WTC11 (cell line): Measurements from ENCODE around the gene KCNN4. TPM values are rescaled to one million over a fixed set of nuclear protein-coding genes. Genes with fewer than 3 reads are reported as not detected.

Experiments
- ATAC-seq: fragments of 200-7000 bp; cut with Tn5 transposase; 2 replicates; pipeline ENCODE4 v1.10.0; 2021; ENCODE audit warnings: mild to moderate bottlenecking, moderate library complexity
- CTCF ChIA-PET: fragments of 300-600 bp; sonication (Branson Sonifier 250); formaldehyde crosslinking; loops from one replicate; lab custom pipeline; 2021; ENCODE audit warnings: antibody characterized with exemption; lab: Charles Lee
- POLR2A ChIA-PET: fragments of 350-600 bp; sonication (Branson Sonifier 250); formaldehyde crosslinking; loops from one replicate; lab custom pipeline; 2021; ENCODE audit warnings: antibody characterized with exemption; lab: Charles Lee
- DNase-seq: peaks from one replicate; pipeline ENCODE4 v3.0.0; 2021; ENCODE audit warnings: low spot score
- H3K27ac Mint-ChIP-seq: 2 replicates; pipeline ENCODE4 v1.8.0; 2021; ENCODE audit warnings: mixed read lengths
- H3K27me3 Mint-ChIP-seq: 2 replicates; pipeline ENCODE4 v1.8.0; 2021; ENCODE audit warnings: low read depth, mild to moderate bottlenecking, moderate library complexity, mixed read lengths
- H3K36me3 Mint-ChIP-seq: 2 replicates; pipeline ENCODE4 v1.8.0; 2021; ENCODE audit warnings: mixed read lengths
- H3K4me1 Mint-ChIP-seq: 2 replicates; pipeline ENCODE4 v1.8.0; 2022; ENCODE audit warnings: mixed read lengths
- H3K4me3 Mint-ChIP-seq: 2 replicates; pipeline ENCODE4 v1.8.0; 2021; ENCODE audit warnings: mild to moderate bottlenecking, moderate library complexity, mixed read lengths
- H3K9me3 Mint-ChIP-seq: 2 replicates; pipeline ENCODE4 v1.8.0; 2021; ENCODE audit warnings: mixed read lengths
- CBFB ChIP-seq: sonication (generic); formaldehyde crosslinking; IDR thresholded peaks from 2 replicates; pipeline ENCODE4 v1.8.1; 2022; ENCODE audit warnings: mild to moderate bottlenecking, low read depth, missing genetic modification reagents
- ESRRA ChIP-seq: sonication (generic); formaldehyde crosslinking; IDR thresholded peaks from 2 replicates; pipeline ENCODE4 v1.8.1; 2022; ENCODE audit warnings: mild to moderate bottlenecking, missing genetic modification reagents, borderline replicate concordance
- GTF2I ChIP-seq: fragments of 250-450 bp; sonication (Bioruptor Pico); conservative IDR thresholded peaks from 2 replicates; pipeline ENCODE4 v1.4.0; 2021; ENCODE audit warnings: mild to moderate bottlenecking
- IRF2 ChIP-seq: sonication (generic); formaldehyde crosslinking; IDR thresholded peaks from 2 replicates; pipeline ENCODE4 v1.8.0; 2022; ENCODE audit warnings: low read depth, missing genetic modification reagents, borderline replicate concordance
- JUN ChIP-seq: sonication (generic); formaldehyde crosslinking; IDR thresholded peaks from 2 replicates; pipeline ENCODE4 v1.8.0; 2023; ENCODE audit warnings: mild to moderate bottlenecking, missing genetic modification reagents
- NFATC4 ChIP-seq: fragments of 250-450 bp; sonication (Bioruptor Pico); IDR thresholded peaks from 2 replicates; pipeline ENCODE4 v1.9.0; 2021; ENCODE audit warnings: mild to moderate bottlenecking
- NR1H2 ChIP-seq: sonication (generic); formaldehyde crosslinking; IDR thresholded peaks from 2 replicates; pipeline ENCODE4 v1.9.0; 2021; ENCODE audit warnings: mild to moderate bottlenecking, moderate library complexity, missing genetic modification reagents
- NR2C2 ChIP-seq: sonication (generic); formaldehyde crosslinking; IDR thresholded peaks from 2 replicates; pipeline ENCODE4 v1.8.0; 2022; ENCODE audit warnings: mild to moderate bottlenecking, missing genetic modification reagents
- PRRX2 ChIP-seq: fragments of 250-450 bp; sonication (Bioruptor Pico); IDR thresholded peaks from 2 replicates; pipeline ENCODE4 v1.8.0; 2021; ENCODE audit warnings: mild to moderate bottlenecking
- SMAD4 ChIP-seq: sonication (generic); formaldehyde crosslinking; IDR thresholded peaks from 2 replicates; pipeline ENCODE4 v1.8.0; 2022; ENCODE audit warnings: mild to moderate bottlenecking, missing genetic modification reagents
- SOX15 ChIP-seq: fragments of 250-450 bp; sonication (Bioruptor Pico); IDR thresholded peaks from 2 replicates; pipeline ENCODE4 v1.9.0; 2021; ENCODE audit warnings: mild to moderate bottlenecking
- ZNF121 ChIP-seq: sonication (generic); formaldehyde crosslinking; IDR thresholded peaks from 2 replicates; pipeline ENCODE4 v1.8.0; 2023; ENCODE audit warnings: missing genetic modification reagents
- ZNF138 ChIP-seq: sonication (generic); formaldehyde crosslinking; conservative IDR thresholded peaks from 2 replicates; pipeline ENCODE4 v1.8.1; 2022; ENCODE audit warnings: mild to moderate bottlenecking, moderate library complexity, missing genetic modification reagents
- ZNF219 ChIP-seq: sonication (generic); formaldehyde crosslinking; IDR thresholded peaks from 2 replicates; pipeline ENCODE4 v1.8.0; 2023; ENCODE audit warnings: missing genetic modification reagents, mild to moderate bottlenecking, borderline replicate concordance
- ZNF423 ChIP-seq: fragments of 250-450 bp; sonication (Bioruptor Pico); IDR thresholded peaks from 2 replicates; pipeline ENCODE4 v2.1.2; 2022; ENCODE audit warnings: mild to moderate bottlenecking, moderate library complexity
- total RNA-seq: library from RNA; stranded (reverse); gene quantifications from 3 replicates; pipeline ENCODE4 v1.2.3, GENCODE V29; 2021
- TF ChIP-seq, protein P1 (sequence below): sonication (generic); formaldehyde crosslinking; IDR thresholded peaks from 2 replicates; pipeline ENCODE4 v1.8.1; 2023; ENCODE audit warnings: mild to moderate bottlenecking, missing genetic modification reagents, borderline replicate concordance
- TF ChIP-seq, protein P2 (sequence below): sonication (generic); formaldehyde crosslinking; IDR thresholded peaks from 2 replicates; pipeline ENCODE4 v1.8.0; 2023; ENCODE audit warnings: missing genetic modification reagents
- TF ChIP-seq, protein P3 (sequence below): fragments of 250-450 bp; sonication (Bioruptor Pico); IDR thresholded peaks from 2 replicates; pipeline ENCODE4 v1.9.0; 2021; ENCODE audit warnings: mild to moderate bottlenecking
- TF ChIP-seq, protein P4 (sequence below): sonication (generic); formaldehyde crosslinking; IDR thresholded peaks from 2 replicates; pipeline ENCODE4 v1.8.0; 2022; ENCODE audit warnings: mild to moderate bottlenecking, missing genetic modification reagents
- TF ChIP-seq, protein P5 (sequence below): sonication (generic); formaldehyde crosslinking; IDR thresholded peaks from 2 replicates; pipeline ENCODE4 v1.8.1; 2022; ENCODE audit warnings: mild to moderate bottlenecking, moderate library complexity, missing genetic modification reagents
- TF ChIP-seq, protein P6 (sequence below): sonication (generic); formaldehyde crosslinking; IDR thresholded peaks from 2 replicates; pipeline ENCODE4 v1.8.0; 2022; ENCODE audit warnings: missing genetic modification reagents
- TF ChIP-seq, protein P7 (sequence below): sonication (generic); formaldehyde crosslinking; IDR thresholded peaks from 2 replicates; pipeline ENCODE4 v1.8.1; 2023; ENCODE audit warnings: mild to moderate bottlenecking, missing genetic modification reagents, moderate library complexity
- TF ChIP-seq, protein P8 (sequence below): fragments of 250-450 bp; sonication (Bioruptor Pico); IDR thresholded peaks from 2 replicates; pipeline ENCODE4 v1.9.0; 2021; ENCODE audit warnings: mild to moderate bottlenecking

KCNN4 gene
- total RNA-seq, 1 experiment from 2014 or later, result 0.98 TPM

DNA sequence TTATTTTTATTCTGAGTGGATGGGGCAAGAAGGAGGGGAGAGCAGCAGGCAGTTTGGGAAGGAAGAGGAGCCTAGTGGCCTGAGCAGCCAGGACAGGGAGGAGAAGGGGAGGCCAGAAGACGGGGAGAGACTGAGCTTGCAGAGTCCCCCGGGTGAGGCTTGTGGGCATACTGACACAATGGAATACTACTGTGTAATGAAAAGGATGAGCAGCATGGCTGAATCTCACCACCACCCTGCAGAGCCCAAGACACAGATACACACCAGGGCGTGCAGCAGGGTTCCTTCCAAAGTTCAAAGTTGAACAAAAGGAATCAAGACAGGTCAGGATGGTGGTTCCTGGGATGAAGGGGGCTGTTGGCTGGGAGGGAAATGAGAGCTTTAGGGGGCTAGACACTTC is 18.0 kb downstream of the KCNN4 start:
- H3K4me1 Mint-ChIP-seq, result peaks cover 21% of the 10 kb centered on the region
- H3K27me3 Mint-ChIP-seq, result peaks cover 2% of the 10 kb centered on the region; the same call in 1 of the 2 replicates
- ChIA-PET CTCF (interaction anchor here (0.9 to 3.0 kb wide), 5 partner anchors 11 to 95 kb away, joined by 3 to 11 read pairs (median 4); no protein-coding TSS in a partner anchor), POLR2A (no interaction called here)
- TF ChIP-seq, protein P1, sequence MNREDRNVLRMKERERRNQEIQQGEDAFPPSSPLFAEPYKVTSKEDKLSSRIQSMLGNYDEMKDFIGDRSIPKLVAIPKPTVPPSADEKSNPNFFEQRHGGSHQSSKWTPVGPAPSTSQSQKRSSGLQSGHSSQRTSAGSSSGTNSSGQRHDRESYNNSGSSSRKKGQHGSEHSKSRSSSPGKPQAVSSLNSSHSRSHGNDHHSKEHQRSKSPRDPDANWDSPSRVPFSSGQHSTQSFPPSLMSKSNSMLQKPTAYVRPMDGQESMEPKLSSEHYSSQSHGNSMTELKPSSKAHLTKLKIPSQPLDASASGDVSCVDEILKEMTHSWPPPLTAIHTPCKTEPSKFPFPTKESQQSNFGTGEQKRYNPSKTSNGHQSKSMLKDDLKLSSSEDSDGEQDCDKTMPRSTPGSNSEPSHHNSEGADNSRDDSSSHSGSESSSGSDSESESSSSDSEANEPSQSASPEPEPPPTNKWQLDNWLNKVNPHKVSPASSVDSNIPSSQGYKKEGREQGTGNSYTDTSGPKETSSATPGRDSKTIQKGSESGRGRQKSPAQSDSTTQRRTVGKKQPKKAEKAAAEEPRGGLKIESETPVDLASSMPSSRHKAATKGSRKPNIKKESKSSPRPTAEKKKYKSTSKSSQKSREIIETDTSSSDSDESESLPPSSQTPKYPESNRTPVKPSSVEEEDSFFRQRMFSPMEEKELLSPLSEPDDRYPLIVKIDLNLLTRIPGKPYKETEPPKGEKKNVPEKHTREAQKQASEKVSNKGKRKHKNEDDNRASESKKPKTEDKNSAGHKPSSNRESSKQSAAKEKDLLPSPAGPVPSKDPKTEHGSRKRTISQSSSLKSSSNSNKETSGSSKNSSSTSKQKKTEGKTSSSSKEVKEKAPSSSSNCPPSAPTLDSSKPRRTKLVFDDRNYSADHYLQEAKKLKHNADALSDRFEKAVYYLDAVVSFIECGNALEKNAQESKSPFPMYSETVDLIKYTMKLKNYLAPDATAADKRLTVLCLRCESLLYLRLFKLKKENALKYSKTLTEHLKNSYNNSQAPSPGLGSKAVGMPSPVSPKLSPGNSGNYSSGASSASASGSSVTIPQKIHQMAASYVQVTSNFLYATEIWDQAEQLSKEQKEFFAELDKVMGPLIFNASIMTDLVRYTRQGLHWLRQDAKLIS (CRISPR knock-in tag), result no peak
- TF ChIP-seq, protein P2, sequence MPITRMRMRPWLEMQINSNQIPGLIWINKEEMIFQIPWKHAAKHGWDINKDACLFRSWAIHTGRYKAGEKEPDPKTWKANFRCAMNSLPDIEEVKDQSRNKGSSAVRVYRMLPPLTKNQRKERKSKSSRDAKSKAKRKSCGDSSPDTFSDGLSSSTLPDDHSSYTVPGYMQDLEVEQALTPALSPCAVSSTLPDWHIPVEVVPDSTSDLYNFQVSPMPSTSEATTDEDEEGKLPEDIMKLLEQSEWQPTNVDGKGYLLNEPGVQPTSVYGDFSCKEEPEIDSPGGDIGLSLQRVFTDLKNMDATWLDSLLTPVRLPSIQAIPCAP (CRISPR knock-in tag), result no peak
- TF ChIP-seq NFATC4 (no peak), ZNF138 (CRISPR knock-in tag) (no peak), PRRX2 (CRISPR knock-in tag) (no peak), JUN (CRISPR knock-in tag) (no peak), CBFB (CRISPR knock-in tag) (no peak), ZNF423 (no peak), ZNF121 (CRISPR knock-in tag) (no peak), SOX15 (CRISPR knock-in tag) (no peak), ESRRA (CRISPR knock-in tag) (no peak)
- TF ChIP-seq, protein P3, sequence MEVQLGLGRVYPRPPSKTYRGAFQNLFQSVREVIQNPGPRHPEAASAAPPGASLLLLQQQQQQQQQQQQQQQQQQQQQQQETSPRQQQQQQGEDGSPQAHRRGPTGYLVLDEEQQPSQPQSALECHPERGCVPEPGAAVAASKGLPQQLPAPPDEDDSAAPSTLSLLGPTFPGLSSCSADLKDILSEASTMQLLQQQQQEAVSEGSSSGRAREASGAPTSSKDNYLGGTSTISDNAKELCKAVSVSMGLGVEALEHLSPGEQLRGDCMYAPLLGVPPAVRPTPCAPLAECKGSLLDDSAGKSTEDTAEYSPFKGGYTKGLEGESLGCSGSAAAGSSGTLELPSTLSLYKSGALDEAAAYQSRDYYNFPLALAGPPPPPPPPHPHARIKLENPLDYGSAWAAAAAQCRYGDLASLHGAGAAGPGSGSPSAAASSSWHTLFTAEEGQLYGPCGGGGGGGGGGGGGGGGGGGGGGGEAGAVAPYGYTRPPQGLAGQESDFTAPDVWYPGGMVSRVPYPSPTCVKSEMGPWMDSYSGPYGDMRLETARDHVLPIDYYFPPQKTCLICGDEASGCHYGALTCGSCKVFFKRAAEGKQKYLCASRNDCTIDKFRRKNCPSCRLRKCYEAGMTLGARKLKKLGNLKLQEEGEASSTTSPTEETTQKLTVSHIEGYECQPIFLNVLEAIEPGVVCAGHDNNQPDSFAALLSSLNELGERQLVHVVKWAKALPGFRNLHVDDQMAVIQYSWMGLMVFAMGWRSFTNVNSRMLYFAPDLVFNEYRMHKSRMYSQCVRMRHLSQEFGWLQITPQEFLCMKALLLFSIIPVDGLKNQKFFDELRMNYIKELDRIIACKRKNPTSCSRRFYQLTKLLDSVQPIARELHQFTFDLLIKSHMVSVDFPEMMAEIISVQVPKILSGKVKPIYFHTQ (CRISPR knock-in tag), result no peak
- TF ChIP-seq, protein P4, sequence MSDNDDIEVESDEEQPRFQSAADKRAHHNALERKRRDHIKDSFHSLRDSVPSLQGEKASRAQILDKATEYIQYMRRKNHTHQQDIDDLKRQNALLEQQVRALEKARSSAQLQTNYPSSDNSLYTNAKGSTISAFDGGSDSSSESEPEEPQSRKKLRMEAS (CRISPR knock-in tag), result no peak
- no peaks in the 10 kb centered on the region for H3K36me3 Mint-ChIP-seq
- no peak overlapping the region for H3K4me3 Mint-ChIP-seq
- no peaks in the 10 kb centered on the region for H3K9me3 Mint-ChIP-seq
- ATAC-seq, result no peak
- no peak for DNase-seq
- H3K27ac Mint-ChIP-seq, result no peak overlapping the region

DNA sequence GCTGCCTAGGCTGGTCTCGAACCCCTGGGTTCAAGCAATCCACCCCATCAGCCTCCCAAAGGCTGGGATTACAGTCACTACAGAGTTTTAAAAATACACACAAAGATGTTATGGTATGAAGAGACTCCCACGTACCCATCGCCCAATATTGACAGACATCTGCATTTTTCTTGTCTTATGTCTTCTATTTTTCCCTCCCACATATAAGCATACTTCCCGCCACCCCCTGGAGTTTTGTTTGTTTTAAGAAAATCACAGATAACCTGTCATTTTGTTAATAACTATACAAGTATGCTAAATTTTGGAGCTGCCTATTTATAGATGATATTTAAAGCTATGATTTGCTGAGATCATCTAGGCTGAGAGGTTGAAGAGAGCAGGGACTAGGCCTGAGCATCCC is 19.8 kb downstream of the KCNN4 start:
- DNase-seq (no peak), ATAC-seq (no peak)
- peaks cover 6% of the 10 kb centered on the region; the same call in 1 of the 2 replicates for H3K36me3 Mint-ChIP-seq
- H3K4me3 Mint-ChIP-seq, result no peak overlapping the region
- POLR2A ChIA-PET, result no interaction called here
- H3K27me3 Mint-ChIP-seq, result peaks cover 2% of the 10 kb centered on the region; the same call in 1 of the 2 replicates
- H3K9me3 Mint-ChIP-seq, result no peaks in the 10 kb centered on the region
- no peak overlapping the region for H3K27ac Mint-ChIP-seq
- CTCF ChIA-PET, result interaction anchor here (2.6 to 3.0 kb wide), 2 partner anchors 13 to 16 kb away, joined by 10 to 11 read pairs; no protein-coding TSS in a partner anchor
- H3K4me1 Mint-ChIP-seq, result peaks cover 24% of the 10 kb centered on the region
- TF ChIP-seq JUN (CRISPR knock-in tag) (no peak), NR2C2 (no peak), GTF2I (CRISPR knock-in tag) (no peak), PRRX2 (CRISPR knock-in tag) (no peak), NR1H2 (CRISPR knock-in tag) (no peak), SMAD4 (CRISPR knock-in tag) (no peak), ZNF219 (no peak), IRF2 (no peak)
- TF ChIP-seq, protein P5, sequence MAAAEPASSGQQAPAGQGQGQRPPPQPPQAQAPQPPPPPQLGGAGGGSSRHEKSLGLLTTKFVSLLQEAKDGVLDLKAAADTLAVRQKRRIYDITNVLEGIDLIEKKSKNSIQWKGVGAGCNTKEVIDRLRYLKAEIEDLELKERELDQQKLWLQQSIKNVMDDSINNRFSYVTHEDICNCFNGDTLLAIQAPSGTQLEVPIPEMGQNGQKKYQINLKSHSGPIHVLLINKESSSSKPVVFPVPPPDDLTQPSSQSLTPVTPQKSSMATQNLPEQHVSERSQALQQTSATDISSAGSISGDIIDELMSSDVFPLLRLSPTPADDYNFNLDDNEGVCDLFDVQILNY (CRISPR knock-in tag), result no peak
- TF ChIP-seq, protein P6, sequence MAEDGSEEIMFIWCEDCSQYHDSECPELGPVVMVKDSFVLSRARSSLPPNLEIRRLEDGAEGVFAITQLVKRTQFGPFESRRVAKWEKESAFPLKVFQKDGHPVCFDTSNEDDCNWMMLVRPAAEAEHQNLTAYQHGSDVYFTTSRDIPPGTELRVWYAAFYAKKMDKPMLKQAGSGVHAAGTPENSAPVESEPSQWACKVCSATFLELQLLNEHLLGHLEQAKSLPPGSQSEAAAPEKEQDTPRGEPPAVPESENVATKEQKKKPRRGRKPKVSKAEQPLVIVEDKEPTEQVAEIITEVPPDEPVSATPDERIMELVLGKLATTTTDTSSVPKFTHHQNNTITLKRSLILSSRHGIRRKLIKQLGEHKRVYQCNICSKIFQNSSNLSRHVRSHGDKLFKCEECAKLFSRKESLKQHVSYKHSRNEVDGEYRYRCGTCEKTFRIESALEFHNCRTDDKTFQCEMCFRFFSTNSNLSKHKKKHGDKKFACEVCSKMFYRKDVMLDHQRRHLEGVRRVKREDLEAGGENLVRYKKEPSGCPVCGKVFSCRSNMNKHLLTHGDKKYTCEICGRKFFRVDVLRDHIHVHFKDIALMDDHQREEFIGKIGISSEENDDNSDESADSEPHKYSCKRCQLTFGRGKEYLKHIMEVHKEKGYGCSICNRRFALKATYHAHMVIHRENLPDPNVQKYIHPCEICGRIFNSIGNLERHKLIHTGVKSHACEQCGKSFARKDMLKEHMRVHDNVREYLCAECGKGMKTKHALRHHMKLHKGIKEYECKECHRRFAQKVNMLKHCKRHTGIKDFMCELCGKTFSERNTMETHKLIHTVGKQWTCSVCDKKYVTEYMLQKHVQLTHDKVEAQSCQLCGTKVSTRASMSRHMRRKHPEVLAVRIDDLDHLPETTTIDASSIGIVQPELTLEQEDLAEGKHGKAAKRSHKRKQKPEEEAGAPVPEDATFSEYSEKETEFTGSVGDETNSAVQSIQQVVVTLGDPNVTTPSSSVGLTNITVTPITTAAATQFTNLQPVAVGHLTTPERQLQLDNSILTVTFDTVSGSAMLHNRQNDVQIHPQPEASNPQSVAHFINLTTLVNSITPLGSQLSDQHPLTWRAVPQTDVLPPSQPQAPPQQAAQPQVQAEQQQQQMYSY (CRISPR knock-in tag), result no peak
- TF ChIP-seq, protein P7, sequence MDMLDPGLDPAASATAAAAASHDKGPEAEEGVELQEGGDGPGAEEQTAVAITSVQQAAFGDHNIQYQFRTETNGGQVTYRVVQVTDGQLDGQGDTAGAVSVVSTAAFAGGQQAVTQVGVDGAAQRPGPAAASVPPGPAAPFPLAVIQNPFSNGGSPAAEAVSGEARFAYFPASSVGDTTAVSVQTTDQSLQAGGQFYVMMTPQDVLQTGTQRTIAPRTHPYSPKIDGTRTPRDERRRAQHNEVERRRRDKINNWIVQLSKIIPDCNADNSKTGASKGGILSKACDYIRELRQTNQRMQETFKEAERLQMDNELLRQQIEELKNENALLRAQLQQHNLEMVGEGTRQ, result no peak
- TF ChIP-seq, protein P8, sequence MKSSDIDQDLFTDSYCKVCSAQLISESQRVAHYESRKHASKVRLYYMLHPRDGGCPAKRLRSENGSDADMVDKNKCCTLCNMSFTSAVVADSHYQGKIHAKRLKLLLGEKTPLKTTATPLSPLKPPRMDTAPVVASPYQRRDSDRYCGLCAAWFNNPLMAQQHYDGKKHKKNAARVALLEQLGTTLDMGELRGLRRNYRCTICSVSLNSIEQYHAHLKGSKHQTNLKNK (CRISPR knock-in tag), result no peak
